Left ventricle myocardium inferior (tissue), 1 donor: ENCODE measurements around the gene SCTR. TPM values are rescaled to one million over a fixed set of nuclear protein-coding genes. Genes with fewer than 3 reads are reported as not detected.

ENCODE experiments used
- DNase-seq: peaks from one replicate; pipeline ENCODE4 v3.0.0-alpha.2; 2020
- H3K27ac ChIP-seq: fragments of 200-600 bp; replicated peaks from 2 replicates; pipeline ENCODE4 v1.8.0; 2021
- H3K27me3 ChIP-seq: fragments of 200-600 bp; 2 replicates; pipeline ENCODE4 v1.8.0; 2021; ENCODE audit warnings: low read depth
- H3K36me3 ChIP-seq: fragments of 200-600 bp; 2 replicates; pipeline ENCODE4 v1.8.0; 2021
- H3K4me1 ChIP-seq: fragments of 200-600 bp; 2 replicates; pipeline ENCODE4 v1.8.0; 2021
- H3K4me3 ChIP-seq: fragments of 200-600 bp; 2 replicates; pipeline ENCODE4 v1.8.0; 2021; ENCODE audit warnings: mild to moderate bottlenecking, moderate library complexity
- H3K9me3 ChIP-seq: fragments of 200-600 bp; replicated peaks from 2 replicates; pipeline ENCODE4 v1.8.0; 2021
- intact Hi-C: fragments of 100-400 bp; cut with micrococcal nuclease; formaldehyde crosslinking; loops from one replicate; pipeline ENCODE4 v1.11.0; 2022
- total RNA-seq: library from RNA; stranded (reverse); fragmentation: NEBNext Ultra II Directional; extraction: Animal tissue kit (Norgen Biotek cat#: 25700); gene quantifications from one replicate; pipeline ENCODE4 v1.2.1, GENCODE V29; 2021
- TF ChIP-seq, protein P1 (sequence below): fragments of 200-600 bp; IDR thresholded peaks from 2 replicates; pipeline ENCODE4 v1.8.0; 2021; ENCODE audit warnings: antibody characterized with exemption, mild to moderate bottlenecking, borderline replicate concordance
- donor health status: DM: no; HTN: yes; CAD: no; lungs with severe emphysema.

SCTR gene
- total RNA-seq, 1 donor from 2014 or later: 1.2 TPM

GRCh38 chr2:119483896-119484718, 40.2 kb downstream of the SCTR start:
- intact Hi-C loops: no loop called here
- TF ChIP-seq, protein P1, sequence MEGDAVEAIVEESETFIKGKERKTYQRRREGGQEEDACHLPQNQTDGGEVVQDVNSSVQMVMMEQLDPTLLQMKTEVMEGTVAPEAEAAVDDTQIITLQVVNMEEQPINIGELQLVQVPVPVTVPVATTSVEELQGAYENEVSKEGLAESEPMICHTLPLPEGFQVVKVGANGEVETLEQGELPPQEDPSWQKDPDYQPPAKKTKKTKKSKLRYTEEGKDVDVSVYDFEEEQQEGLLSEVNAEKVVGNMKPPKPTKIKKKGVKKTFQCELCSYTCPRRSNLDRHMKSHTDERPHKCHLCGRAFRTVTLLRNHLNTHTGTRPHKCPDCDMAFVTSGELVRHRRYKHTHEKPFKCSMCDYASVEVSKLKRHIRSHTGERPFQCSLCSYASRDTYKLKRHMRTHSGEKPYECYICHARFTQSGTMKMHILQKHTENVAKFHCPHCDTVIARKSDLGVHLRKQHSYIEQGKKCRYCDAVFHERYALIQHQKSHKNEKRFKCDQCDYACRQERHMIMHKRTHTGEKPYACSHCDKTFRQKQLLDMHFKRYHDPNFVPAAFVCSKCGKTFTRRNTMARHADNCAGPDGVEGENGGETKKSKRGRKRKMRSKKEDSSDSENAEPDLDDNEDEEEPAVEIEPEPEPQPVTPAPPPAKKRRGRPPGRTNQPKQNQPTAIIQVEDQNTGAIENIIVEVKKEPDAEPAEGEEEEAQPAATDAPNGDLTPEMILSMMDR: no peak
- Histone ChIP-seq H3K36me3 (no peaks in the 10 kb centered on the region), H3K4me1 (peaks cover 88% of the 10 kb centered on the region), H3K27ac (peak overlapping the region; percentile 92), H3K4me3 (no peak overlapping the region), H3K27me3 (no peaks in the 10 kb centered on the region), H3K9me3 (no peaks in the 10 kb centered on the region)
- no peak for DNase-seq

- peak overlapping the region; percentile 92 for H3K27ac ChIP-seq
- TF ChIP-seq, protein P1: no peak
- intact Hi-C loops: no loop called here
- no peaks in the 10 kb centered on the region for H3K36me3 ChIP-seq
- H3K9me3 ChIP-seq: no peaks in the 10 kb centered on the region
- DNase-seq: no peak
- peaks cover 80% of the 10 kb centered on the region for H3K4me1 ChIP-seq
- no peaks in the 10 kb centered on the region for H3K27me3 ChIP-seq
- H3K4me3 ChIP-seq: no peak overlapping the region
These were observed 40.9 kb downstream of the SCTR start for GRCh38 chr2:119483395-119483753.

GRCh38 chr2:119482481-119483394, 41.5 kb downstream of the SCTR start:
- H3K27me3 ChIP-seq: no peaks in the 10 kb centered on the region
- peak; percentile 59 for DNase-seq
- no peaks in the 10 kb centered on the region for H3K9me3 ChIP-seq
- H3K27ac ChIP-seq: peak overlapping the region; percentile 92
- peaks cover 74% of the 10 kb centered on the region for H3K4me1 ChIP-seq
- H3K4me3 ChIP-seq: no peak overlapping the region
- TF ChIP-seq, protein P1: no peak
- H3K36me3 ChIP-seq: no peaks in the 10 kb centered on the region
- intact Hi-C loops: no loop called here

DNA sequence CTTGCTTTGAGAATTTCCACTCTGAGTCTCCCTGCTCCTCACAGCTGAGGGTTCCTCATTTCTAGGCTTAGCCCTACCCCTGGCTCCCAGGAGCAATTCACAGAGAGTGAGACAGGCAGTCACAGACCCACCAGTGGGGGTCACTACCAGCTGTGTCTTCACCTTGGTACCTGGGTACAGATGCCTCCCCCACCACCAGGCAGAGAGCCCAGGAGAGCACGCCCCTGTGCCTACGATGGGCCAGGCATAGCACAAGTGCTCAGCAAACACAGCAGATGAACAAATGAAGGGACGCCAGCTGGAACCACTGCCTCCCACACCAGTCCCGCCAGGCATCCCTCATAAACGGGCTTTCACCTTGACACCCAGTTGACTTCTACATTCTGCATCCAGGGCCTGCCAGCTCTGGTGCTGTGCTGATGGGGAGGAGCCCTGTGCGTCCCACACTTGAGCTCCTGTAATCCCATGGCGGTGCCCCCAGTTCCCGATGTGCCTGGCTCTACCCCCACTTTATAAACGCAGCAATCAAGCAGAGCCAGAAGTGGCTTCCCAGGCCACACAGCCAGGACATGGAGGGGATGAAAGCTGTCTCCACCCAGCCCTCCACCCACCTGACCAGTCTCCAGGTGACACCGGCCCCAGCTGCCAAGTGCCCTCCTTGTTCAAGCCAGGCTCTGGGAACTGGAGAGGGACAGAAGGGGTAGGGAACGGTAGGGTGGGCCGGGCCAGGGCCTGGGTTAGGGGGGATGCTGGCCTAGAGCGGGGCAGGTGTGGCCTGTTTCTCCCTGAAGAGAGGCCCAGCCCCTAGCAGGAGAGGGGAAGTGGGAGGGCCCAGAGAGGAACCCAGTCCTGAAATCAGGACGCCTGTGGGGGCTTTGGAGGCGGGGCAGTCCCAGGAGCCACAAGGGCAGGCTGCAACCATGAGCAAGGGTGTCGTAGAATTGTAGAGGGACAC, 42.5 kb downstream of the SCTR start:
- peak overlapping the region; percentile 92 for H3K27ac ChIP-seq
- TF ChIP-seq, protein P1: no peak
- intact Hi-C loops: no loop called here

GRCh38 chr2:119480718-119481142, 43.6 kb downstream of the SCTR start:
- no peak for DNase-seq
- intact Hi-C loops: no loop called here
- Histone ChIP-seq H3K4me3 (no peak overlapping the region), H3K9me3 (no peaks in the 10 kb centered on the region), H3K27me3 (peaks cover 13% of the 10 kb centered on the region), H3K4me1 (peaks cover 63% of the 10 kb centered on the region), H3K36me3 (no peaks in the 10 kb centered on the region), H3K27ac (peak overlapping the region; percentile 92)
- TF ChIP-seq, protein P1: no peak

More for the DNA sequence above, 42.5 kb downstream of the SCTR start:
- Histone ChIP-seq H3K36me3 (no peaks in the 10 kb centered on the region), H3K27me3 (peaks cover 8% of the 10 kb centered on the region), H3K9me3 (no peaks in the 10 kb centered on the region), H3K4me3 (no peak overlapping the region), H3K4me1 (peaks cover 64% of the 10 kb centered on the region)
- DNase-seq: no peak
